ENCODE results near the gene SLC1A7.

DNA sequence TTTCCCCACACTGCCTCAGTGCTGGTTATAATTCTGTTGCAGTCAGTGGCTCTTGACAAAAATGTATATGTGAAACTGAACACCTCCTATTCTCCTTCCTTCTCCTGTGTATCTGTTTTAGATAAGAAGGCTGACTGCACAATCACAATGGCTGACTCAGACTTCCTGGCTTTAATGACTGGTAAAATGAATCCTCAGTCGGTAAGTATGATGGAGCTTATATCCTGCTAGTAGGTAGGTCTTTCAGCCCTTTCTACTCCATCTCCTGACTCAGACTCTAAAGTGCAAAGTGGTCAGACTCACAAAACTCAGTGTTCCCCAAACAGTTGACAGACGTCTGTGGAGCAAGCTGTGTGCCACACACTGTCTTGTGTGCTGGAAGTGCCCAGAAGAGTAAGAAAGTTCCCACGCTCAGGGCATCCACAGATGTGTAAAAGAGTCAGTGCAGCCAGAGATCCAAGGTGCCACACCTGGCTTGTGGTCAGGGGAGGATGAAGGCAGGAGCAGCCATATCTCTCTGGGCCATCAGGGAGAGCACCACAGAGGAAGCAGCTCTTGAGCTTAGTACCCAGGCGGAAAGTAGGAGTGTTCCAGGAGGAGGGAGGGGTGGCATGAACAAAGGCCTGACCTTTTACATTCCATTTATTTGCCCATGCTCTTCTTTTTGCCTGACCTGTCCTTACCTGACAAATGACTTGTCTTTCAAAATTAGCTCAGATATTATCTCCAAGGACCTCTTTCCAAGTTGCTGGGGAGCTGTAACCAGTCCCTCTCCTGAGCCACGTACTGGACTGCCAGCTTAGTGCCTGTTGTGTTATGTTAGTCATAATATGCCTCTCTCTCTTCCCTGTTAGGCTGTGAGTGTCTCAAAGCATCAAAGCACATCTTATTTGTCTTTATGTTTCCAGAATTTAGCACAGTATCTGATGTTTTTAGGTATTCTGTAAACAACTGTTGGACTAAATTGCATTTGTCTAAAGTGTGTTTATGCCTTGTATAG lies 94.4 kb downstream of the SLC1A7 start:
- TF ChIP-seq, protein P1, sequence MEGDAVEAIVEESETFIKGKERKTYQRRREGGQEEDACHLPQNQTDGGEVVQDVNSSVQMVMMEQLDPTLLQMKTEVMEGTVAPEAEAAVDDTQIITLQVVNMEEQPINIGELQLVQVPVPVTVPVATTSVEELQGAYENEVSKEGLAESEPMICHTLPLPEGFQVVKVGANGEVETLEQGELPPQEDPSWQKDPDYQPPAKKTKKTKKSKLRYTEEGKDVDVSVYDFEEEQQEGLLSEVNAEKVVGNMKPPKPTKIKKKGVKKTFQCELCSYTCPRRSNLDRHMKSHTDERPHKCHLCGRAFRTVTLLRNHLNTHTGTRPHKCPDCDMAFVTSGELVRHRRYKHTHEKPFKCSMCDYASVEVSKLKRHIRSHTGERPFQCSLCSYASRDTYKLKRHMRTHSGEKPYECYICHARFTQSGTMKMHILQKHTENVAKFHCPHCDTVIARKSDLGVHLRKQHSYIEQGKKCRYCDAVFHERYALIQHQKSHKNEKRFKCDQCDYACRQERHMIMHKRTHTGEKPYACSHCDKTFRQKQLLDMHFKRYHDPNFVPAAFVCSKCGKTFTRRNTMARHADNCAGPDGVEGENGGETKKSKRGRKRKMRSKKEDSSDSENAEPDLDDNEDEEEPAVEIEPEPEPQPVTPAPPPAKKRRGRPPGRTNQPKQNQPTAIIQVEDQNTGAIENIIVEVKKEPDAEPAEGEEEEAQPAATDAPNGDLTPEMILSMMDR (IDR thresholded peaks at IDR 0.05), result no peak
- TF ChIP-seq POLR2A (IDR thresholded peaks at IDR 0.05), result no peak
